GM21367 (cell line): Measurements from ENCODE around the gene COL6A5.
"Not testable (repeated sequence)": the region's sequence is repeated elsewhere in the genome, so short reads cannot be mapped to it uniquely, and the experiment has no call there.

Experiments used
- ATAC-seq: cut with Tn5 transposase; IDR thresholded peaks from one replicate; pipeline ENCODE4 v1.9.1; 2021; ENCODE audit not compliant: unreplicated experiment

COL6A5 gene

GRCh38 chr3:130383424-130383823 lies 38.0 kb downstream of the COL6A5 start:
- ATAC-seq, result no peak

- no peak for ATAC-seq
Measured at GRCh38 chr3:130384476-130385025, 39.1 kb downstream of the COL6A5 start.

- no peak for ATAC-seq
Measured at GRCh38 chr3:130386604-130387263, 41.3 kb downstream of the COL6A5 start.

GRCh38 chr3:130389743-130390478 lies 44.4 kb downstream of the COL6A5 start:
- no peak for ATAC-seq

GRCh38 chr3:130392266-130392665 lies 46.8 kb downstream of the COL6A5 start:
- ATAC-seq, result no peak

- no peak for ATAC-seq
Measured at GRCh38 chr3:130393594-130393993, 48.1 kb downstream of the COL6A5 start.

- no peak for ATAC-seq
Measured at GRCh38 chr3:130395331-130395730, 49.9 kb downstream of the COL6A5 start.

GRCh38 chr3:130395916-130396315 lies 50.4 kb downstream of the COL6A5 start:
- ATAC-seq, result no peak

GRCh38 chr3:130404401-130404800 lies 58.9 kb downstream of the COL6A5 start:
- ATAC-seq, result no peak

- ATAC-seq, result no peak
Measured at GRCh38 chr3:130405956-130406355, 60.5 kb downstream of the COL6A5 start.

- ATAC-seq, result not testable (repeated sequence)
Measured at GRCh38 chr3:130408253-130408652, 62.8 kb downstream of the COL6A5 start.

- ATAC-seq, result no peak
Measured at GRCh38 chr3:130411320-130411719, 65.8 kb downstream of the COL6A5 start.

- ATAC-seq, result no peak
Measured at GRCh38 chr3:130412991-130413560, 67.6 kb downstream of the COL6A5 start.

GRCh38 chr3:130414457-130414856 lies 69.0 kb downstream of the COL6A5 start:
- no peak for ATAC-seq

- no peak for ATAC-seq
Measured at GRCh38 chr3:130420466-130420865, 75.0 kb downstream of the COL6A5 start.

GRCh38 chr3:130423064-130423463 lies 77.6 kb downstream of the COL6A5 start:
- ATAC-seq, result no peak

- ATAC-seq, result no peak
Measured at GRCh38 chr3:130424837-130425236, 79.4 kb downstream of the COL6A5 start.

- ATAC-seq, result no peak
Measured at GRCh38 chr3:130425484-130425883, 80.0 kb downstream of the COL6A5 start.

- no peak for ATAC-seq
Measured at GRCh38 chr3:130426206-130426605, 80.7 kb downstream of the COL6A5 start.

- no peak for ATAC-seq
Measured at GRCh38 chr3:130428871-130429712, 83.6 kb downstream of the COL6A5 start.

- no peak for ATAC-seq
Measured at GRCh38 chr3:130429713-130430023, 84.2 kb downstream of the COL6A5 start.
